ENCODE data around the gene GAP43.

GAP43 gene

GRCh38 chr3:115617591-115617990 lies 5.7 kb upstream of the GAP43 start:
- Mint-ChIP-seq H3K4me3 (no peak overlapping the region), H3K27me3 (peaks cover 15% of the 10 kb centered on the region), H3K27ac (no peak overlapping the region), H3K36me3 (no peaks in the 10 kb centered on the region), H3K9me3 (no peaks in the 10 kb centered on the region), H3K4me1 (no peaks in the 10 kb centered on the region)

DNA sequence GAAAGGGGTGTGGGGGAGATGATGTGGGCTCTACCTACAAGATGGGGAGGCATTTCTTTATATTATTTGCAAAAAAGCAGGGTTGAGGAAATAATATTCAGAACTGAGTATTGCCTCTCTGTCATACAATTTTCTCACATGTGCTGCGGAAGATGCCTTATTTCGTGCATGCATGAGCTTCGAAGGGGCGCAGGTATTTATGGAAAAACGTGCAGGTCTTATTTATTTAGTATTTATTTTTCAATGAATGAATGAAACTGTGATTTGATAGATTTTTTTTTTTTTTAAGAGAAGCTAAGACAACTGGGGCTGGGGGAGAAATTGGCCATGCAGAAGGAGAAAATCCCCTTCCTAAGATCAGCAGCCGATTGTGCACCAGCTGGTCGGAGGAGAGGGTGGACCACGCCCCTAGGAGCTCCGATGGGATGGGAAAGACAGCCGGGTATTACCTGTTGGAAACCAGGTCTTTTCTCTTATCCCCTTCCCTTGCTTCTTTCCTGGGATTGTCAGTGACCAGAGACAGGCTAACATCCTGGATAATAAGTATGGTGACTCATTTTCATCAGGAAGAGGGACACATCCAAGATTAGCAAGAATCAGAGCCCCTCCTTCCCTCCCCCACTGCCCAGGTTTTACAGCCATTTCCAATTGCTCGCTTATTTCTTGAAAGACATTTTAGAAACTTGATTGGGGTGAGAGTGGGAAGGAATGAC lies 875 bp downstream of the GAP43 start:
- Mint-ChIP-seq H3K4me1 (peaks cover 11% of the 10 kb centered on the region), H3K36me3 (no peaks in the 10 kb centered on the region), H3K9me3 (no peaks in the 10 kb centered on the region), H3K27me3 (peaks cover 24% of the 10 kb centered on the region), H3K4me3 (no peak overlapping the region), H3K27ac (no peak overlapping the region)

- no peaks in the 10 kb centered on the region for H3K9me3 Mint-ChIP-seq
- H3K36me3 Mint-ChIP-seq, result no peaks in the 10 kb centered on the region
- no peak overlapping the region for H3K27ac Mint-ChIP-seq
- no peak overlapping the region for H3K4me3 Mint-ChIP-seq
- H3K4me1 Mint-ChIP-seq, result peaks cover 11% of the 10 kb centered on the region
- peaks cover 24% of the 10 kb centered on the region for H3K27me3 Mint-ChIP-seq
Measured at GRCh38 chr3:115624901-115625300, 1.6 kb downstream of the GAP43 start.

DNA sequence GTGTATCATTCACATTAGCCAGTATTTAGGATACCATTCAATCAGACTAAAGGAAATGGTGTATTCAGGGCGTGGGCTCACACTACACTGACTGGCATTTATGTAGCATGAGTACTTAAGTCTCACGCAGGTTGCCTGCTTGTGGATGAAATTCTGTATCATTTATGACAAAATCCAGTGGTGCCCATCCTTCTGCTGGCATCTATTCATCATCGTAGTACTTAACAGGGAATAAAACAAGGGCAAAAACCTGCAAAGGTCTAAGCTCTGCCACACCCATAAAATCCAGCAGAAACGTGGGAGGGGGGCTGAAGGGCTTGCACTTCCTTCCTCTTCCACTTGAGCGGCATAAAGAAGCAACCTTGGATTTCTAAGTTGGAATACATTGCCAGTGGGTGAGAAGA lies 2.7 kb downstream of the GAP43 start:
- Mint-ChIP-seq H3K9me3 (no peaks in the 10 kb centered on the region), H3K27me3 (peaks cover 27% of the 10 kb centered on the region), H3K4me3 (no peak overlapping the region), H3K27ac (no peak overlapping the region), H3K4me1 (peaks cover 11% of the 10 kb centered on the region), H3K36me3 (no peaks in the 10 kb centered on the region)

- Mint-ChIP-seq H3K36me3 (no peaks in the 10 kb centered on the region), H3K4me3 (no peak overlapping the region), H3K4me1 (peaks cover 11% of the 10 kb centered on the region), H3K27me3 (peaks cover 31% of the 10 kb centered on the region), H3K27ac (no peak overlapping the region), H3K9me3 (no peaks in the 10 kb centered on the region)
Measured at GRCh38 chr3:115626721-115627120, 3.4 kb downstream of the GAP43 start.

- peaks cover 11% of the 10 kb centered on the region for H3K4me1 Mint-ChIP-seq
- H3K27me3 Mint-ChIP-seq, result peaks cover 32% of the 10 kb centered on the region
- no peaks in the 10 kb centered on the region for H3K36me3 Mint-ChIP-seq
- no peak overlapping the region for H3K4me3 Mint-ChIP-seq
- H3K27ac Mint-ChIP-seq, result no peak overlapping the region
- H3K9me3 Mint-ChIP-seq, result no peaks in the 10 kb centered on the region
Measured at GRCh38 chr3:115627180-115628074, 4.1 kb downstream of the GAP43 start.

GRCh38 chr3:115628075-115628412 lies 4.7 kb downstream of the GAP43 start:
- no peaks in the 10 kb centered on the region for H3K9me3 Mint-ChIP-seq
- H3K36me3 Mint-ChIP-seq, result no peaks in the 10 kb centered on the region
- peaks cover 31% of the 10 kb centered on the region for H3K27me3 Mint-ChIP-seq
- no peak overlapping the region for H3K4me3 Mint-ChIP-seq
- no peak overlapping the region for H3K27ac Mint-ChIP-seq
- H3K4me1 Mint-ChIP-seq, result peaks cover 10% of the 10 kb centered on the region

DNA sequence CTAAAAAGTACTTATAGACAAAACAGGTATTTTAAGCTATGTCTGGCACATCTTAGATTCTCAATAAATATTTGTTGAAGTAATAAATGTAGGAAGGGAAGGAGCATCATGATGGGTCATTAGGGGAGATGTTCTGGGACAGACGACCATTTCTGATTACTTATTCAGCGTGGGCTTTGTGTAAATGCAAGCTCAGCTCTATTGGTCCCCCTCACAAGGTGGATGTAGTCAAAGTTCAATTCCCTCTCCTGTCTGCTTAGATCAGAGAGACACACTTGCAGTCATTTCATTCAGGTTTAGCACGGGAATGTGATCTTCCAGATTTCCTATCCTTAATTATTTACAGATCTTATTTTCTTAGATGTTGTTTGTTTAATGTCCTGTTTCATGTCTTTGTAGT lies 7.5 kb downstream of the GAP43 start:
- Mint-ChIP-seq H3K9me3 (no peaks in the 10 kb centered on the region), H3K27ac (no peak overlapping the region), H3K36me3 (no peaks in the 10 kb centered on the region), H3K27me3 (peaks cover 22% of the 10 kb centered on the region), H3K4me1 (no peaks in the 10 kb centered on the region), H3K4me3 (no peak overlapping the region)

GRCh38 chr3:115632026-115632425 lies 8.7 kb downstream of the GAP43 start:
- Mint-ChIP-seq H3K27ac (no peak overlapping the region), H3K9me3 (no peaks in the 10 kb centered on the region), H3K4me3 (no peak overlapping the region), H3K36me3 (no peaks in the 10 kb centered on the region), H3K27me3 (peaks cover 20% of the 10 kb centered on the region), H3K4me1 (no peaks in the 10 kb centered on the region)

- Mint-ChIP-seq H3K4me1 (no peaks in the 10 kb centered on the region), H3K36me3 (no peaks in the 10 kb centered on the region), H3K4me3 (no peak overlapping the region), H3K27ac (no peak overlapping the region), H3K27me3 (peaks cover 20% of the 10 kb centered on the region), H3K9me3 (no peaks in the 10 kb centered on the region)
Measured at GRCh38 chr3:115633467-115633866, 10.2 kb downstream of the GAP43 start.

GRCh38 chr3:115634052-115634451 lies 10.7 kb downstream of the GAP43 start:
- no peaks in the 10 kb centered on the region for H3K36me3 Mint-ChIP-seq
- H3K27me3 Mint-ChIP-seq, result peaks cover 20% of the 10 kb centered on the region
- H3K27ac Mint-ChIP-seq, result no peak overlapping the region
- H3K9me3 Mint-ChIP-seq, result no peaks in the 10 kb centered on the region
- H3K4me1 Mint-ChIP-seq, result no peaks in the 10 kb centered on the region
- no peak overlapping the region for H3K4me3 Mint-ChIP-seq

DNA sequence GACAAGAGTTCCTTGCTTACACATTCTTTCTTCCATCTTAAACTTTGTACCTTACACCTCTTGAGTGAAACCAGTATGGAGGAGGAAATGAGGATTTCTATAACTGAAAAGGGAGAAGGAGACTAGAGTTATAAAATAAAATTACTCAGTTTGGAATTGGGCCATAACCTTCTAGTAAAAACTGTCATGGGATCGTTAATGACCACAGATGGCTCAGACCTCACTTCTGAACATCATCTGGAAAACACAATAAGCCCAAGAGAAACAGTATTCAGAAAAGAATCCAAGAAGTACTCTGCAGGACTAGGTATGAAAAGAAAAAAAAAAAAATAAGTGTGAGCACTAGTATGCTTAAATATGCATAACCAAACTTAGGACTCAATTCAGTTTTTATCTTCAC lies 12.1 kb downstream of the GAP43 start:
- Mint-ChIP-seq H3K36me3 (no peaks in the 10 kb centered on the region), H3K9me3 (no peaks in the 10 kb centered on the region), H3K27me3 (peaks cover 21% of the 10 kb centered on the region), H3K4me1 (no peaks in the 10 kb centered on the region), H3K27ac (no peak overlapping the region), H3K4me3 (no peak overlapping the region)

DNA sequence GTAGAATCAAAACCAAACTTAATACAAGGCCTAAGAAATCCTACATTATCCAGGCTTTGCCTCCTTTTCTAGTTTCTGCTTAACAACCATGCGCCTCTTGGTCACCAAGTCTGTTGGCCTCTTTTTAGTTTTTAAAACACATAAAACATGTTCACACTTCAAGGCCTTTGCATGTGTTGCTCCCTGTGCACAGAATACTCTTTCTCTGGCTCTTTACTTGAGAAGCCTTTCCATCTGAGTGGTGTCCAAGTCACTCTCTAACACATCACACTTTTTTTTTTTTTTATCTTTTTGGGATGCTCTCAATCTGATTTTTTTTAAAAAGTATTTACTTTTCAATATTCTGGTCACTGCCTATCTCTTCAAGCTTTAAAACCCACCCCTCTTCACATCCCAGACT lies 14.9 kb downstream of the GAP43 start:
- Mint-ChIP-seq H3K4me3 (no peak overlapping the region), H3K27ac (no peak overlapping the region), H3K36me3 (no peaks in the 10 kb centered on the region), H3K9me3 (no peaks in the 10 kb centered on the region), H3K4me1 (no peaks in the 10 kb centered on the region), H3K27me3 (peaks cover 7% of the 10 kb centered on the region)

GRCh38 chr3:115638991-115639390 lies 15.7 kb downstream of the GAP43 start:
- Mint-ChIP-seq H3K36me3 (no peaks in the 10 kb centered on the region), H3K4me3 (no peak overlapping the region), H3K9me3 (no peaks in the 10 kb centered on the region), H3K27me3 (peaks cover 9% of the 10 kb centered on the region), H3K4me1 (no peaks in the 10 kb centered on the region), H3K27ac (no peak overlapping the region)

GRCh38 chr3:115644391-115644790 lies 21.1 kb downstream of the GAP43 start:
- H3K36me3 Mint-ChIP-seq, result peaks cover 4% of the 10 kb centered on the region
- no peak overlapping the region for H3K4me3 Mint-ChIP-seq
- peaks cover 13% of the 10 kb centered on the region for H3K27me3 Mint-ChIP-seq
- no peak overlapping the region for H3K27ac Mint-ChIP-seq
- H3K4me1 Mint-ChIP-seq, result no peaks in the 10 kb centered on the region
- no peaks in the 10 kb centered on the region for H3K9me3 Mint-ChIP-seq

DNA sequence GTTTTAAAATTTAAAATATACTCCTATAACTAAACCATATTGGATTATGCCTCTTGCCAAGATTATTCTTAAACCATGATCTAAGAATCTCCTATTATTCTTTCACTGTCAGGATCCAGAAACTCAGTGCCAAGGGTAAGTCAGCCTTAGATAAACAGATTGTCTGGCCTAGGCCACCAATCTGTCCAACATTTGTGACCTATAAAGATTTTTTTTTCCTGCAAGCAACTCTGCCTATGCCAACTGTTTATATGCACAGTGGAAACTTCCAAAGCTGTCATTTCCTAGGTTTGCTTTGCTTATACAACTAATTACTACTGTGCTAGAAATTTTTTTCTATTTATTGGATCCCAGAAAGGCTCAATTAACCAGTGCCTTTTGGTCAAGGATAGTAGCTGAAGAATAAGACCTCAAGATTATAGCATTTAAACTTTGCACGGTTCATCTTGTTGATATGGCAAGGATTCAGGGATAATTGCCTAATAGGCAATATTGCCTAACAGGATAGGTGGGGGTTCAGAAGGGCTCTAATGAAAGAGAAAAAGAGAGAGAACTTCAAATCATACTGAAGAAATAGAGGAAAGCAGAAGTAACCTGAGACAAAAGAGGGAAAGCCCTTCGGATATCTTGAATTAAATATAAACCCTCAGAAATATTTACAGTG lies 22.8 kb downstream of the GAP43 start:
- H3K4me1 Mint-ChIP-seq, result no peaks in the 10 kb centered on the region
- H3K4me3 Mint-ChIP-seq, result no peak overlapping the region
- no peaks in the 10 kb centered on the region for H3K9me3 Mint-ChIP-seq
- peaks cover 15% of the 10 kb centered on the region for H3K27me3 Mint-ChIP-seq
- no peak overlapping the region for H3K27ac Mint-ChIP-seq
- H3K36me3 Mint-ChIP-seq, result peaks cover 4% of the 10 kb centered on the region

Measured in activated naive CD4-positive, alpha-beta T cell treated with anti-CD3 and anti-CD28 coated beads, Interleukin-2, amount 50 U/mL, for 24 hours (primary cell).